ENCODE measurements around the gene KIF17.

Gene KIF17

GRCh38 chr1:20708891-20709290 is 8.9 kb downstream of the KIF17 start:
- FAIRE-seq (no peak), DNase-seq (ENCODE audit: insufficient read length, low spot score) (no peak)

GRCh38 chr1:20708057-20708456 is 9.8 kb downstream of the KIF17 start:
- TF ChIP-seq, protein P1, sequence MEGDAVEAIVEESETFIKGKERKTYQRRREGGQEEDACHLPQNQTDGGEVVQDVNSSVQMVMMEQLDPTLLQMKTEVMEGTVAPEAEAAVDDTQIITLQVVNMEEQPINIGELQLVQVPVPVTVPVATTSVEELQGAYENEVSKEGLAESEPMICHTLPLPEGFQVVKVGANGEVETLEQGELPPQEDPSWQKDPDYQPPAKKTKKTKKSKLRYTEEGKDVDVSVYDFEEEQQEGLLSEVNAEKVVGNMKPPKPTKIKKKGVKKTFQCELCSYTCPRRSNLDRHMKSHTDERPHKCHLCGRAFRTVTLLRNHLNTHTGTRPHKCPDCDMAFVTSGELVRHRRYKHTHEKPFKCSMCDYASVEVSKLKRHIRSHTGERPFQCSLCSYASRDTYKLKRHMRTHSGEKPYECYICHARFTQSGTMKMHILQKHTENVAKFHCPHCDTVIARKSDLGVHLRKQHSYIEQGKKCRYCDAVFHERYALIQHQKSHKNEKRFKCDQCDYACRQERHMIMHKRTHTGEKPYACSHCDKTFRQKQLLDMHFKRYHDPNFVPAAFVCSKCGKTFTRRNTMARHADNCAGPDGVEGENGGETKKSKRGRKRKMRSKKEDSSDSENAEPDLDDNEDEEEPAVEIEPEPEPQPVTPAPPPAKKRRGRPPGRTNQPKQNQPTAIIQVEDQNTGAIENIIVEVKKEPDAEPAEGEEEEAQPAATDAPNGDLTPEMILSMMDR (IDR thresholded peaks at IDR 0.05; ENCODE audit: insufficient read depth, missing control alignments) = no peak
- DNase-seq (ENCODE audit: insufficient read length, low spot score) (no peak), FAIRE-seq (no peak)

More at GRCh38 chr1:20708891-20709290, 8.9 kb downstream of the KIF17 start:
- TF ChIP-seq, protein P1 (IDR thresholded peaks at IDR 0.05; ENCODE audit: insufficient read depth, missing control alignments) = no peak

- no peak for FAIRE-seq
- no peak for DNase-seq (ENCODE audit: insufficient read length, low spot score)
- TF ChIP-seq, protein P1 (IDR thresholded peaks at IDR 0.05; ENCODE audit: insufficient read depth, missing control alignments) = no peak
Observed at GRCh38 chr1:20706841-20707240, 11.0 kb downstream of the KIF17 start.

DNA sequence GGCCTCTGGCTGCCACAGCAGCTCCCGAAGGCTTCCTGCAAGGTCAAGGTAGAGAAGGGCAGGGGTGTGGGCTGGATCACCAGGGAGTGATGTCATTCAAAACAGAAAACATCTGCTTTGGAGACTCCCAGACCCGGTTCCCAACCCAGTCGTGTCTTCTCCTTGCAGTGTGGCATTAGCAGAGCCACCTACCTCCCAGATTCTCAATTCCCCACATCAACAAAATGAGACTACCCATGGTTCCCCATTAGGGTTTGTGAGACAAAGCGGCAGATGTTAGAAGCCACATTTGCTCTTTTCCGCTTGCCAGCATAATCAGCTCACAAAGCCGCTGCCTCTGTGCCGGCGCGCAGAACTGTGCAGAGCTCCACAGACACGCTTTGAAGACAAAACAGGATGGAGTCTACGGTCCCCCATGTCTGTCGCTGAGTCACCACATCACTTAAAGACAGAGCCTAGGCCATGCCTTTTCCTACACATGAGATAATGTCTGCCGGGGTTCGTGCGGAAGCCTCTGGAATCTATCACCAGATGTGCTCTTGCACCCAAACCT is 12.5 kb downstream of the KIF17 start:
- no peak for FAIRE-seq
- no peak for DNase-seq (ENCODE audit: insufficient read length, low spot score)
- TF ChIP-seq, protein P1 (IDR thresholded peaks at IDR 0.05; ENCODE audit: insufficient read depth, missing control alignments) = no peak

GRCh38 chr1:20704390-20705202 is 13.2 kb downstream of the KIF17 start:
- TF ChIP-seq, protein P1 (IDR thresholded peaks at IDR 0.05; ENCODE audit: insufficient read depth, missing control alignments) = no peak
- DNase-seq (ENCODE audit: insufficient read length, low spot score) = no peak
- FAIRE-seq = no peak

DNA sequence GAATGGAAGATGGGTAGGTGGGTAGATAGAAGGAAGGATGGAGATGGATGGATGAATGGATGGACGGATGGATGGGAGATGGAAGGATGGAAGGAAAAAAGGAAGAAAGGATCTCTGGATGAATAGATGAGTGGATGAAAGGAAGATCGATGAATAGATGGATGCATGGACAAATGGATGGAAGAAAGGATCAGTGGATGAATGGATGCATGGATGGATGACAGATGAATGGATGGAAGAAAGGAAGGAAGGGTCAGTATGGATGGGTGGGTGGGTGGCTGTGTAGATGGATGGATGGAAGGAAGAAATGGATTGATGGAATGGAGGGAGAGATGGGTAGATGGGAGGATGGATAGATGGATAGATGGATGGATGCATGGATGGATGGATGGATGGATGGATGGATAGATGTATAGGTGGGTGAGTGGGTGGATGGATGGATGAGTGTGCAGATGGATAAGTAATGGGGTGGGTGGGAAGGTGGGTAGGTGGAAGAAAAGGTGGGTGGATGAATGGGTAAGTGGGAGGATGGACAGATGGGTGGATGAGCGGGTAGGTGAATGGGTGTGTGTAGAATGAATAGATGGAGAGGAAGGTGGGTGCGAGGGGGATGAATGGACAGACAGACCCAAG is 14.6 kb downstream of the KIF17 start:
- no peak for DNase-seq (ENCODE audit: insufficient read length, low spot score)
- no peak for FAIRE-seq
- TF ChIP-seq, protein P1 (IDR thresholded peaks at IDR 0.05; ENCODE audit: insufficient read depth, missing control alignments) = no peak
